ENCODE results near the gene MGP. TPM values are rescaled to one million over a fixed set of nuclear protein-coding genes. Genes with fewer than 3 reads are reported as not detected.

Gene MGP
- total and polyA plus RNA-seq, 3 donors from 2014 or later: 56.7 to 656 (median 76.8) TPM

DNA sequence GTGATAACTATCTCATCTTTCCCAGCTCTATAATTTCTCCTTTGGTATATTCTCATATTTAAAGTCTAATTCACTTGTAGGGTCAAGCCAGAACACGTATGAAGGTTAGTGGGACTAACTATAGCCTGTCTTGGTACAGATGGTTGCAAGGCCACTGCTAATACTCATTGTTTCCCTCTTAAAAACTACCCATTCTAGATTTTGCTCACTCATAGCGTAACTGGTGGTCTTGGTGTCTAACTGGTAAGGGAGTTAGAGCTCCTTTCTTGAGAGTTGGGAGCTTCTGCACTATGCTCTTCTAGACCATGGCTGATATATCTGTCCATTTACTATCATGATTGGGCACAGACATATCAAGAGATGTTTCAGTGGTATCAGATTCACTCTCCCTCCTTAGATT is 8.8 kb downstream of the MGP start:
- Histone ChIP-seq H3K36me3 (ENCODE audit: low read depth, missing control alignments) (no peaks in the 10 kb centered on the region), H3K9me3 (no peaks in the 10 kb centered on the region), H3K4me1 (no peaks in the 10 kb centered on the region), H3K27ac (no peak overlapping the region), H3K27me3 (no peaks in the 10 kb centered on the region), H3K4me3 (no peak overlapping the region)
- DNase-seq: no peak
- intact Hi-C loops (cut with DNase I; ENCODE audit: low total_unique reads): no loop called here
- TF ChIP-seq POLR2A (IDR thresholded peaks at IDR 0.05) (no peak), CTCF (IDR thresholded peaks at IDR 0.05) (no peak)
- 47 to 48% methylated on average over 2 of the region's 2 CpGs for WGBS, 2 donors

GRCh38 chr12:14874882-14875281 is 10.8 kb downstream of the MGP start:
- 74 to 79% methylated on average over 3 of the region's 3 CpGs for WGBS, 2 donors
- no peak for DNase-seq
- TF ChIP-seq CTCF (IDR thresholded peaks at IDR 0.05): no peak
- TF ChIP-seq POLR2A (IDR thresholded peaks at IDR 0.05): no peak
- H3K36me3 ChIP-seq (ENCODE audit: low read depth, missing control alignments): no peaks in the 10 kb centered on the region
- H3K27me3 ChIP-seq: no peaks in the 10 kb centered on the region
- H3K9me3 ChIP-seq: no peaks in the 10 kb centered on the region
- no peak overlapping the region for H3K27ac ChIP-seq
- no peak overlapping the region for H3K4me3 ChIP-seq
- intact Hi-C loops (cut with DNase I; ENCODE audit: low total_unique reads): no loop called here
- no peaks in the 10 kb centered on the region for H3K4me1 ChIP-seq

DNA sequence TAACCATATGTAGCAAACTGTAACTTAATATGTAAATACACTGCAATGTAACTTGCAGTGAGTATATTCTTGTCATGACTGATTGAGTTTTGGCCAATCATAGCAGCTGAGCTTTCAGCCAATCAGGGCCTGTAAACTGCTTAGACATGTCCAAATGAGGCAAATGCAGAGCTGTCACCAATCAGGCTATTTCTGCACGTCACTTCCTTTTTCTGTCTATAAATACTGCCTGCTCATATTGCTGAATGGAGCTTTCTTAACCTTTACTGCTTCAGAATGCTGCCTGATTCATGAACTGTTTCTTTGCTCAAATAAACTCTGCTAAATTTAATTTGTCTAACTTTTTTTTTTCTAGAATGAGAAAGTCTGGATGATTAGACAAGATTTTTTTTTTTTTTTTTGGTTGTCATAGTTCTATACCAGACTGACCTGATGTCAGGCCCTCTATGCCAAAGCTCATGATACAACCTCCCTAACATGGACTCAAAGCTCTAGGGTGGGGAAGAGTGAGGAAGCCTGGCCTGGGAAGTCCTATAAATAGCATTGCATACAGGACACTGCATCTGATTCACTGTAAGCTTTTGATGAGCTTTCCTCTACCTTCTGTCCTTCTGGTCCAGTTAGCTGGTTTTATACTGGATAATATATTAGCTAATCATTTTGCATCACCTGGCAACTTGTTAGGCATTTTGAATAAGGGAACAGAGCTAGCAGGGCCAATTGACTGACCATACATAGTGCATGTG is 12.0 kb downstream of the MGP start:
- H3K4me3 ChIP-seq: no peak overlapping the region
- intact Hi-C loops (cut with DNase I; ENCODE audit: low total_unique reads): no loop called here
- no peak for TF ChIP-seq POLR2A (IDR thresholded peaks at IDR 0.05)
- no peak for TF ChIP-seq CTCF (IDR thresholded peaks at IDR 0.05)
- no peaks in the 10 kb centered on the region for H3K4me1 ChIP-seq
- H3K27me3 ChIP-seq: no peaks in the 10 kb centered on the region
- 67 to 88% methylated on average over 1 of the region's 1 CpG for WGBS, 2 donors
- no peaks in the 10 kb centered on the region for H3K9me3 ChIP-seq
- H3K36me3 ChIP-seq (ENCODE audit: low read depth, missing control alignments): no peaks in the 10 kb centered on the region
- no peak overlapping the region for H3K27ac ChIP-seq
- no peak for DNase-seq

DNA sequence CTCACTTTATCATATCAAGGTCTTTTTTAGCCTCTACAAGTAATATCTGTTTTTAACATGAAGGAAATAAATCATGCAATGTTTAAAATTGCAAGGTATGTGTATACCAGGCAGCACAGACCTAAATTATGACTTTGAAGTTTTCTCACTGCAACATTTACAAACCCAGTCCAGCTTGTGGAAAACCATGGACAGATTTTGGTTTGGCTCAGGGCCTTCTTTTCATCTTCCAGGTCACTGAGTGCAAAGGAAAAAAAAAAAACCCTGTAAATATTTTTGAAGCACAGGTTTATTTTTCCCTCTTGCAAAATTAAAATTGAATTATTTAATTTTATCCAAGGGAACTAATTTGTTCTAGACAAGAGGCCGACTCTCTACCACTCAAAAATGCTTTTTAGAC is 13.8 kb downstream of the MGP start:
- Histone ChIP-seq H3K4me3 (no peak overlapping the region), H3K27me3 (no peaks in the 10 kb centered on the region), H3K9me3 (no peaks in the 10 kb centered on the region), H3K27ac (no peak overlapping the region), H3K4me1 (no peaks in the 10 kb centered on the region), H3K36me3 (ENCODE audit: low read depth, missing control alignments) (no peaks in the 10 kb centered on the region)
- intact Hi-C loops (cut with DNase I; ENCODE audit: low total_unique reads): no loop called here
- no peak for TF ChIP-seq CTCF (IDR thresholded peaks at IDR 0.05)
- TF ChIP-seq POLR2A (IDR thresholded peaks at IDR 0.05): no peak
- DNase-seq: no peak
- WGBS, 2 donors: 59 to 72% methylated on average over 1 of the region's 1 CpG

DNA sequence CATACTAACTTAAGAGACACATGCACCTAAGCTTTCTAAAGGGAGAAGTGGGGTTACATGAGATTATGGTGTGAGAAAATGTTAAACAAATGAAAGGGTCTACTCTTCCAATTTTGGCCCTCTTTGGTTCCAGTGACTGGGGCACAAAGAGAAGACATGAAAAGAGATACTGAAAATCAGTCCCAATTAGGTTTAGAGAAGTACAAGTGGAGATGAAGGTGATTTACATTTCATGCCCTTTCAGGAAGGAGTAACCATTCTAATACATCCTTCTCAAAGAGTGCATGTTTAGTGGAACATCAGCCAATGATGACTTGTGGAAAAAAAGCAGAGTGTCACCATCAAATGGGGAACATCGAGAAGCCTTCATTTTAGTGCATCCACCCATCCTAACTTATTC is 14.4 kb downstream of the MGP start:
- WGBS, 2 donors: 92 to 100% methylated on average over 1 of the region's 1 CpG
- Histone ChIP-seq H3K9me3 (no peaks in the 10 kb centered on the region), H3K27ac (no peak overlapping the region), H3K27me3 (no peaks in the 10 kb centered on the region), H3K4me1 (no peaks in the 10 kb centered on the region), H3K36me3 (ENCODE audit: low read depth, missing control alignments) (no peaks in the 10 kb centered on the region), H3K4me3 (no peak overlapping the region)
- TF ChIP-seq CTCF (IDR thresholded peaks at IDR 0.05) (no peak), POLR2A (IDR thresholded peaks at IDR 0.05) (no peak)
- intact Hi-C loops (cut with DNase I; ENCODE audit: low total_unique reads): no loop called here
- DNase-seq: no peak

Data from testis (tissue), 3 donors.